ENCODE results near the gene RCOR3.

DNA sequence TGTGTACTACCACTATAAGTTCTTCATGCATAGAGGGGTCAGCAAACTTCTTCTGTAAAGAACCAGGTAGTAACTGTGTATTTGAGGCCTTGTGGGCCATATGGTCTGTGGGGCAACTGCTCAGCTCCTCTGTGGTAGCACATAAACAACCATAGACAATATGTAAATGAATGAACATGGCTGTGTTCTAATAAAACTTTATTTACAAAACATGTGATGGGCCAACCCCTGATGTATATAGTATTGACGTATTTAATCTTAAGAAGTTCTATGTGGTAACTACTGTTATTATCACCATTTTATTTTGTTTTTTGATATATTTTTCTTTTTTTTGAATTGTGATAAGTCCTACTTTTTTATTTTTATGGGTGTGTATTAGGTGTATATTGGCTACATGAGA, 82.8 kb downstream of the RCOR3 start:
- TF ChIP-seq CREB1 (IDR thresholded peaks at IDR 0.05; ENCODE audit: low read depth) (no peak), ATF7 (IDR thresholded peaks at IDR 0.05; ENCODE audit: low read depth) (no peak), SMC3 (IDR thresholded peaks at IDR 0.05; ENCODE audit: borderline replicate concordance, low read length) (no peak), POLR2AphosphoS5 (IDR thresholded peaks at IDR 0.05; ENCODE audit: low read length) (no peak), GABPA (IDR thresholded peaks at IDR 0.05; ENCODE audit: low read depth) (no peak), NR2F1 (conservative IDR thresholded peaks at IDR 0.05) (no peak), MXI1 (IDR thresholded peaks at IDR 0.05; ENCODE audit: low read depth, low read length) (no peak), TBL1XR1 (IDR thresholded peaks at IDR 0.05; ENCODE audit: low read depth, low read length) (no peak)
- TF ChIP-seq, protein P1, sequence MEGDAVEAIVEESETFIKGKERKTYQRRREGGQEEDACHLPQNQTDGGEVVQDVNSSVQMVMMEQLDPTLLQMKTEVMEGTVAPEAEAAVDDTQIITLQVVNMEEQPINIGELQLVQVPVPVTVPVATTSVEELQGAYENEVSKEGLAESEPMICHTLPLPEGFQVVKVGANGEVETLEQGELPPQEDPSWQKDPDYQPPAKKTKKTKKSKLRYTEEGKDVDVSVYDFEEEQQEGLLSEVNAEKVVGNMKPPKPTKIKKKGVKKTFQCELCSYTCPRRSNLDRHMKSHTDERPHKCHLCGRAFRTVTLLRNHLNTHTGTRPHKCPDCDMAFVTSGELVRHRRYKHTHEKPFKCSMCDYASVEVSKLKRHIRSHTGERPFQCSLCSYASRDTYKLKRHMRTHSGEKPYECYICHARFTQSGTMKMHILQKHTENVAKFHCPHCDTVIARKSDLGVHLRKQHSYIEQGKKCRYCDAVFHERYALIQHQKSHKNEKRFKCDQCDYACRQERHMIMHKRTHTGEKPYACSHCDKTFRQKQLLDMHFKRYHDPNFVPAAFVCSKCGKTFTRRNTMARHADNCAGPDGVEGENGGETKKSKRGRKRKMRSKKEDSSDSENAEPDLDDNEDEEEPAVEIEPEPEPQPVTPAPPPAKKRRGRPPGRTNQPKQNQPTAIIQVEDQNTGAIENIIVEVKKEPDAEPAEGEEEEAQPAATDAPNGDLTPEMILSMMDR (IDR thresholded peaks at IDR 0.05 in 2 of 3, conservative IDR thresholded peaks at IDR 0.05 in 1 of 3; ENCODE audit: control insufficient read depth in 2 of 3, extremely low read depth in 1 of 3, insufficient read depth in 1 of 3, low read depth in 3 of 3, low read length in 3 of 3): no peak
- TF ChIP-seq, protein P2, sequence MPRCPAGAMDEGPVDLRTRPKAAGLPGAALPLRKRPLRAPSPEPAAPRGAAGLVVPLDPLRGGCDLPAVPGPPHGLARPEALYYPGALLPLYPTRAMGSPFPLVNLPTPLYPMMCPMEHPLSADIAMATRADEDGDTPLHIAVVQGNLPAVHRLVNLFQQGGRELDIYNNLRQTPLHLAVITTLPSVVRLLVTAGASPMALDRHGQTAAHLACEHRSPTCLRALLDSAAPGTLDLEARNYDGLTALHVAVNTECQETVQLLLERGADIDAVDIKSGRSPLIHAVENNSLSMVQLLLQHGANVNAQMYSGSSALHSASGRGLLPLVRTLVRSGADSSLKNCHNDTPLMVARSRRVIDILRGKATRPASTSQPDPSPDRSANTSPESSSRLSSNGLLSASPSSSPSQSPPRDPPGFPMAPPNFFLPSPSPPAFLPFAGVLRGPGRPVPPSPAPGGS (IDR thresholded peaks at IDR 0.05; ENCODE audit: borderline replicate concordance, insufficient read depth, low read depth, low read length, poor library complexity, severe bottlenecking): no peak
- TF ChIP-seq, protein P3, sequence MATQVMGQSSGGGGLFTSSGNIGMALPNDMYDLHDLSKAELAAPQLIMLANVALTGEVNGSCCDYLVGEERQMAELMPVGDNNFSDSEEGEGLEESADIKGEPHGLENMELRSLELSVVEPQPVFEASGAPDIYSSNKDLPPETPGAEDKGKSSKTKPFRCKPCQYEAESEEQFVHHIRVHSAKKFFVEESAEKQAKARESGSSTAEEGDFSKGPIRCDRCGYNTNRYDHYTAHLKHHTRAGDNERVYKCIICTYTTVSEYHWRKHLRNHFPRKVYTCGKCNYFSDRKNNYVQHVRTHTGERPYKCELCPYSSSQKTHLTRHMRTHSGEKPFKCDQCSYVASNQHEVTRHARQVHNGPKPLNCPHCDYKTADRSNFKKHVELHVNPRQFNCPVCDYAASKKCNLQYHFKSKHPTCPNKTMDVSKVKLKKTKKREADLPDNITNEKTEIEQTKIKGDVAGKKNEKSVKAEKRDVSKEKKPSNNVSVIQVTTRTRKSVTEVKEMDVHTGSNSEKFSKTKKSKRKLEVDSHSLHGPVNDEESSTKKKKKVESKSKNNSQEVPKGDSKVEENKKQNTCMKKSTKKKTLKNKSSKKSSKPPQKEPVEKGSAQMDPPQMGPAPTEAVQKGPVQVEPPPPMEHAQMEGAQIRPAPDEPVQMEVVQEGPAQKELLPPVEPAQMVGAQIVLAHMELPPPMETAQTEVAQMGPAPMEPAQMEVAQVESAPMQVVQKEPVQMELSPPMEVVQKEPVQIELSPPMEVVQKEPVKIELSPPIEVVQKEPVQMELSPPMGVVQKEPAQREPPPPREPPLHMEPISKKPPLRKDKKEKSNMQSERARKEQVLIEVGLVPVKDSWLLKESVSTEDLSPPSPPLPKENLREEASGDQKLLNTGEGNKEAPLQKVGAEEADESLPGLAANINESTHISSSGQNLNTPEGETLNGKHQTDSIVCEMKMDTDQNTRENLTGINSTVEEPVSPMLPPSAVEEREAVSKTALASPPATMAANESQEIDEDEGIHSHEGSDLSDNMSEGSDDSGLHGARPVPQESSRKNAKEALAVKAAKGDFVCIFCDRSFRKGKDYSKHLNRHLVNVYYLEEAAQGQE (IDR thresholded peaks at IDR 0.05; ENCODE audit: low read depth, low read length): no peak

Measured in GM12878 (cell line).